HCT116 (cell line): ENCODE results near the gene GJA10. TPM values are rescaled to one million over a fixed set of nuclear protein-coding genes. Genes with fewer than 3 reads are reported as not detected.

Experiments
- ATAC-seq: fragments of 200-7000 bp; cut with Tn5 transposase; 2 replicates; pipeline ENCODE4 v1.9.1; 2020; ENCODE audit warnings: mild to moderate bottlenecking, moderate library complexity
- BruUV-seq: library from RNA; stranded (reverse); fragments of 400-500 nt; replicated peaks from 2 replicates; lab custom pipeline; 2021; lab: Mats Ljungman, UMichigan
- CTCF ChIA-PET: fragments of 300-600 bp; sonication (Branson Sonifier 250); formaldehyde crosslinking; loops from one replicate; lab custom pipeline; 2021; ENCODE audit warnings: antibody characterized with exemption; lab: Charles Lee
- POLR2A ChIA-PET: fragments of 300-600, 350-600 bp; sonication (Branson Sonifier 250); formaldehyde crosslinking; loops from one replicate; lab custom pipeline; 2021; ENCODE audit warnings: antibody characterized with exemption; lab: Charles Lee
- RAD21 ChIA-PET, 2 experiments: fragments of 300-600 bp; sonication (Branson Sonifier 250); formaldehyde crosslinking; loops; one replicate each; lab custom pipeline; 2023; ENCODE audit warnings: low total read pairs in 2 of 2; ENCODE audit not compliant: uncharacterized antibody in 2 of 2, unreplicated experiment in 2 of 2, low non-redundant PET in 1 of 2; lab: Charles Lee
- DNase-seq: peaks from one replicate; pipeline ENCODE4 v3.0.0-alpha.2; 2010; ENCODE audit warnings: low read depth, low spot score
- H2AFZ ChIP-seq: fragments of 200-600 bp; shearing (Covaris generic), sonication (generic); 2 replicates; pipeline ENCODE4 v1.6.1; 2017; ENCODE audit warnings: low read depth, mixed run types, mixed read lengths, antibody characterized with exemption, low read length; ENCODE audit not compliant: poor library complexity, severe bottlenecking
- H3K27ac ChIP-seq: 2 replicates; pipeline ENCODE4 v1.5.1; 2012; ENCODE audit warnings: low read depth, low read length
- H3K27me3 ChIP-seq: fragments of 200-600 bp; sonication (generic); 2 replicates; pipeline ENCODE4 v1.6.1; 2016; ENCODE audit warnings: mixed run types, low read length, mixed read lengths; ENCODE audit not compliant: insufficient read depth
- H3K36me3 ChIP-seq, 2 experiments: fragments of 200-500 bp in 1 of 2; fragments of 200-600 bp in 1 of 2; sonication (Bioruptor generic) in 1 of 2; sonication (generic) in 1 of 2; 2 replicates each; pipeline versions ENCODE4 v1.5.1 to v1.6.1; 2014 to 2016; ENCODE audit warnings: low read length in 2 of 2, inconsistent platforms in 1 of 2, mixed read lengths in 1 of 2, mixed run types in 1 of 2; ENCODE audit not compliant: insufficient read depth in 2 of 2, control insufficient read depth in 1 of 2
- H3K4me1 ChIP-seq, 2 experiments: fragments of 200-600 bp in 1 of 2; sonication (generic) in 1 of 2; 2 replicates each; pipeline versions ENCODE4 v1.5.1 to v1.6.1; 2012 to 2017; ENCODE audit warnings: low read length in 2 of 2, inconsistent platforms in 1 of 2, mild to moderate bottlenecking in 1 of 2, mixed read lengths in 1 of 2, mixed run types in 1 of 2, moderate library complexity in 1 of 2; ENCODE audit not compliant: insufficient read depth in 2 of 2, control insufficient read depth in 1 of 2
- H3K4me2 ChIP-seq: fragments of 200-600 bp; sonication (generic); 2 replicates; pipeline ENCODE4 v1.6.1; 2017; ENCODE audit warnings: mixed run types, low read length, mixed read lengths
- H3K4me3 ChIP-seq, 2 experiments: fragments of 200-600 bp in 1 of 2; sonication (generic) in 1 of 2; replicated peaks in 1 of 2; 2 replicates each; pipeline ENCODE4 v1.5.1; 2011 to 2016; ENCODE audit warnings: low read length in 2 of 2, control low read depth in 1 of 2, low read depth in 1 of 2, mild to moderate bottlenecking in 1 of 2, mixed read lengths in 1 of 2, mixed run types in 1 of 2
- H3K79me2 ChIP-seq: fragments of 200-600 bp; sonication (generic); 2 replicates; pipeline ENCODE4 v1.6.1; 2017; ENCODE audit warnings: mild to moderate bottlenecking, mixed run types, low read length, moderate library complexity, mixed read lengths; ENCODE audit not compliant: insufficient read depth
- H3K9ac ChIP-seq: fragments of 200-600 bp; sonication (generic); 2 replicates; pipeline ENCODE4 v1.6.1; 2016; ENCODE audit warnings: low read length, mixed read lengths
- H3K9me2 ChIP-seq: fragments of 200-600 bp; sonication (generic), shearing (Covaris generic); 2 replicates; pipeline ENCODE4 v1.6.1; 2017; ENCODE audit warnings: mixed run types, mild to moderate bottlenecking, moderate library complexity; ENCODE audit not compliant: insufficient read depth
- H3K9me3 ChIP-seq, 2 experiments: fragments of 200-500 bp in 1 of 2; fragments of 200-600 bp in 1 of 2; sonication (Bioruptor generic) in 1 of 2; sonication (generic) in 1 of 2; 2 replicates each; pipeline ENCODE4 v1.6.1; 2014 to 2017; ENCODE audit warnings: low read length in 2 of 2, mixed read lengths in 2 of 2, inconsistent platforms in 1 of 2, low read depth in 1 of 2, mild to moderate bottlenecking in 1 of 2, mixed run types in 1 of 2, moderate library complexity in 1 of 2; ENCODE audit not compliant: control insufficient read depth in 1 of 2, insufficient read depth in 1 of 2
- H4K20me1 ChIP-seq: fragments of 200-600 bp; sonication (generic), shearing (Covaris generic); 2 replicates; pipeline ENCODE4 v1.6.1; 2017; ENCODE audit warnings: mixed run types, mild to moderate bottlenecking, moderate library complexity; ENCODE audit not compliant: insufficient read depth
- EGR1 ChIP-seq: IDR thresholded peaks from 2 replicates; pipeline ENCODE4 v1.6.1; 2012; ENCODE audit warnings: low read depth
- ELF1 ChIP-seq: IDR thresholded peaks from 2 replicates; pipeline ENCODE4 v1.6.1; 2012; ENCODE audit warnings: low read depth, borderline replicate concordance
- EZH2 ChIP-seq: fragments of 200-600 bp; sonication (generic); IDR thresholded peaks from 2 replicates; pipeline ENCODE4 v1.6.1; 2017; ENCODE audit warnings: antibody characterized with exemption, mixed run types
- JUND ChIP-seq: IDR thresholded peaks from 2 replicates; pipeline ENCODE4 v1.6.1; 2012
- POLR2AphosphoS5 ChIP-seq: IDR thresholded peaks from 2 replicates; pipeline ENCODE4 v1.6.1; 2011; ENCODE audit warnings: mild to moderate bottlenecking, low read depth, low read length, moderate library complexity
- YY1 ChIP-seq: IDR thresholded peaks from 2 replicates; pipeline ENCODE4 v1.6.1; 2011; ENCODE audit warnings: low read length, low read depth, moderate library complexity, mild to moderate bottlenecking; ENCODE audit not compliant: insufficient replicate concordance; ENCODE audit errors: extremely low read depth
- intact Hi-C: fragments of 100-400 bp; cut with micrococcal nuclease; formaldehyde crosslinking; loops from 2 replicates; pipeline ENCODE4 v1.10.0; 2022
- total RNA-seq: library from RNA; stranded (reverse); gene quantifications from one replicate; pipeline ENCODE4 v1.2.1, GENCODE V29; 2021; ENCODE audit not compliant: unreplicated experiment
- TF ChIP-seq, protein P1 (sequence below), 3 experiments: fragments of 200-600 bp in 1 of 3; sonication (generic) in 1 of 3; IDR thresholded peaks in 2 of 3; conservative IDR thresholded peaks in 1 of 3; 2 replicates each; pipeline ENCODE4 v1.5.1; 2012 to 2017; ENCODE audit warnings: low read depth in 2 of 3, low read length in 2 of 3, antibody characterized with exemption in 1 of 3, borderline replicate concordance in 1 of 3, control low read depth in 1 of 3, mild to moderate bottlenecking in 1 of 3, mixed read lengths in 1 of 3, mixed run types in 1 of 3, moderate library complexity in 1 of 3; ENCODE audit not compliant: insufficient read depth in 1 of 3
- TF ChIP-seq, protein P2 (sequence below): IDR thresholded peaks from 2 replicates; pipeline ENCODE4 v1.6.1; 2012; ENCODE audit warnings: low read depth
- TF ChIP-seq, protein P3 (sequence below): IDR thresholded peaks from 2 replicates; pipeline ENCODE4 v1.6.1; 2011; ENCODE audit warnings: mild to moderate bottlenecking, low read length, moderate library complexity; ENCODE audit not compliant: insufficient replicate concordance; ENCODE audit errors: extremely low read depth
- TF ChIP-seq, protein P4 (sequence below): IDR thresholded peaks from 2 replicates; pipeline ENCODE4 v1.6.1; 2012

Gene GJA10
- total RNA-seq, 1 experiment from 2014 or later: not detected

DNA sequence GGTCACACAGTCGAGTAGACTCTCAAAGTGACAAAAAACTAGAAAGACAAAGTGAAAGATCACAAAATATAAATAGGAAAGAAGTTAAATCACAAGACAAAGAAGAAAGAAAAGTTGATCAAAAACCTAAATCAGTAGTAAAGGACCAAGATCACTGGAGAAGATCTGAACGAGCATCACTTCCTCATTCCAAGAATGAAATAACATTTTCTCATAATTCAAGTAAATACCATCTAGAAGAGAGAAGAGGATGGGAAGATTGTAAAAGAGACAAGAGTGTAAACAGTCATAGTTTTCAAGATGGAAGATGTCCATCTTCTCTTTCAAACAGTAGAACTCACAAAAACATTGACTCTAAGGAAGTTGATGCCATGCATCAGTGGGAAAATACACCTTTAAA is 31.6 kb upstream of the GJA10 start:
- Histone ChIP-seq H3K4me1 (no peaks in the 10 kb centered on the region), H4K20me1 (no peaks in the 10 kb centered on the region; the same call in 1 of the 2 replicates), H3K9me2 (no peaks in the 10 kb centered on the region), H3K9me3 (no peaks in the 10 kb centered on the region; a peak in 1 of 4 replicates), H3K9ac (no peak overlapping the region), H3K36me3 (peaks cover 34 to 52% of the 10 kb centered on the region in 2 experiments; a peak in 3 of 4 replicates), H3K4me3 (no peak overlapping the region), H3K27ac (no peak overlapping the region), H2AFZ (no peak overlapping the region), H3K27me3 (no peaks in the 10 kb centered on the region), H3K4me2 (no peak overlapping the region), H3K79me2 (no peaks in the 10 kb centered on the region)
- BruUV-seq: no TSS peak
- CTCF ChIA-PET: no interaction called here
- intact Hi-C loops: no loop called here
- ATAC-seq (no peak), DNase-seq (no peak)
- TF ChIP-seq EZH2: no peak
- no peak for TF ChIP-seq ELF1
- TF ChIP-seq, protein P1, sequence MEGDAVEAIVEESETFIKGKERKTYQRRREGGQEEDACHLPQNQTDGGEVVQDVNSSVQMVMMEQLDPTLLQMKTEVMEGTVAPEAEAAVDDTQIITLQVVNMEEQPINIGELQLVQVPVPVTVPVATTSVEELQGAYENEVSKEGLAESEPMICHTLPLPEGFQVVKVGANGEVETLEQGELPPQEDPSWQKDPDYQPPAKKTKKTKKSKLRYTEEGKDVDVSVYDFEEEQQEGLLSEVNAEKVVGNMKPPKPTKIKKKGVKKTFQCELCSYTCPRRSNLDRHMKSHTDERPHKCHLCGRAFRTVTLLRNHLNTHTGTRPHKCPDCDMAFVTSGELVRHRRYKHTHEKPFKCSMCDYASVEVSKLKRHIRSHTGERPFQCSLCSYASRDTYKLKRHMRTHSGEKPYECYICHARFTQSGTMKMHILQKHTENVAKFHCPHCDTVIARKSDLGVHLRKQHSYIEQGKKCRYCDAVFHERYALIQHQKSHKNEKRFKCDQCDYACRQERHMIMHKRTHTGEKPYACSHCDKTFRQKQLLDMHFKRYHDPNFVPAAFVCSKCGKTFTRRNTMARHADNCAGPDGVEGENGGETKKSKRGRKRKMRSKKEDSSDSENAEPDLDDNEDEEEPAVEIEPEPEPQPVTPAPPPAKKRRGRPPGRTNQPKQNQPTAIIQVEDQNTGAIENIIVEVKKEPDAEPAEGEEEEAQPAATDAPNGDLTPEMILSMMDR (IDR thresholded peaks at IDR 0.05 in 2 of 3, conservative IDR thresholded peaks at IDR 0.05 in 1 of 3; ENCODE audit: borderline replicate concordance in 1 of 3, insufficient read depth in 1 of 3, low read depth in 2 of 3, low read length in 2 of 3): no peak
- TF ChIP-seq JUND: no peak
- TF ChIP-seq YY1: no peak
- TF ChIP-seq POLR2AphosphoS5: no peak
- TF ChIP-seq, protein P2, sequence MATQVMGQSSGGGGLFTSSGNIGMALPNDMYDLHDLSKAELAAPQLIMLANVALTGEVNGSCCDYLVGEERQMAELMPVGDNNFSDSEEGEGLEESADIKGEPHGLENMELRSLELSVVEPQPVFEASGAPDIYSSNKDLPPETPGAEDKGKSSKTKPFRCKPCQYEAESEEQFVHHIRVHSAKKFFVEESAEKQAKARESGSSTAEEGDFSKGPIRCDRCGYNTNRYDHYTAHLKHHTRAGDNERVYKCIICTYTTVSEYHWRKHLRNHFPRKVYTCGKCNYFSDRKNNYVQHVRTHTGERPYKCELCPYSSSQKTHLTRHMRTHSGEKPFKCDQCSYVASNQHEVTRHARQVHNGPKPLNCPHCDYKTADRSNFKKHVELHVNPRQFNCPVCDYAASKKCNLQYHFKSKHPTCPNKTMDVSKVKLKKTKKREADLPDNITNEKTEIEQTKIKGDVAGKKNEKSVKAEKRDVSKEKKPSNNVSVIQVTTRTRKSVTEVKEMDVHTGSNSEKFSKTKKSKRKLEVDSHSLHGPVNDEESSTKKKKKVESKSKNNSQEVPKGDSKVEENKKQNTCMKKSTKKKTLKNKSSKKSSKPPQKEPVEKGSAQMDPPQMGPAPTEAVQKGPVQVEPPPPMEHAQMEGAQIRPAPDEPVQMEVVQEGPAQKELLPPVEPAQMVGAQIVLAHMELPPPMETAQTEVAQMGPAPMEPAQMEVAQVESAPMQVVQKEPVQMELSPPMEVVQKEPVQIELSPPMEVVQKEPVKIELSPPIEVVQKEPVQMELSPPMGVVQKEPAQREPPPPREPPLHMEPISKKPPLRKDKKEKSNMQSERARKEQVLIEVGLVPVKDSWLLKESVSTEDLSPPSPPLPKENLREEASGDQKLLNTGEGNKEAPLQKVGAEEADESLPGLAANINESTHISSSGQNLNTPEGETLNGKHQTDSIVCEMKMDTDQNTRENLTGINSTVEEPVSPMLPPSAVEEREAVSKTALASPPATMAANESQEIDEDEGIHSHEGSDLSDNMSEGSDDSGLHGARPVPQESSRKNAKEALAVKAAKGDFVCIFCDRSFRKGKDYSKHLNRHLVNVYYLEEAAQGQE: no peak
- TF ChIP-seq, protein P3, sequence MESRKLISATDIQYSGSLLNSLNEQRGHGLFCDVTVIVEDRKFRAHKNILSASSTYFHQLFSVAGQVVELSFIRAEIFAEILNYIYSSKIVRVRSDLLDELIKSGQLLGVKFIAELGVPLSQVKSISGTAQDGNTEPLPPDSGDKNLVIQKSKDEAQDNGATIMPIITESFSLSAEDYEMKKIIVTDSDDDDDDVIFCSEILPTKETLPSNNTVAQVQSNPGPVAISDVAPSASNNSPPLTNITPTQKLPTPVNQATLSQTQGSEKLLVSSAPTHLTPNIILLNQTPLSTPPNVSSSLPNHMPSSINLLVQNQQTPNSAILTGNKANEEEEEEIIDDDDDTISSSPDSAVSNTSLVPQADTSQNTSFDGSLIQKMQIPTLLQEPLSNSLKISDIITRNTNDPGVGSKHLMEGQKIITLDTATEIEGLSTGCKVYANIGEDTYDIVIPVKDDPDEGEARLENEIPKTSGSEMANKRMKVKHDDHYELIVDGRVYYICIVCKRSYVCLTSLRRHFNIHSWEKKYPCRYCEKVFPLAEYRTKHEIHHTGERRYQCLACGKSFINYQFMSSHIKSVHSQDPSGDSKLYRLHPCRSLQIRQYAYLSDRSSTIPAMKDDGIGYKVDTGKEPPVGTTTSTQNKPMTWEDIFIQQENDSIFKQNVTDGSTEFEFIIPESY: no peak
- TF ChIP-seq, protein P4, sequence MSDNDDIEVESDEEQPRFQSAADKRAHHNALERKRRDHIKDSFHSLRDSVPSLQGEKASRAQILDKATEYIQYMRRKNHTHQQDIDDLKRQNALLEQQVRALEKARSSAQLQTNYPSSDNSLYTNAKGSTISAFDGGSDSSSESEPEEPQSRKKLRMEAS: no peak
- no peak for TF ChIP-seq EGR1
- RAD21 ChIA-PET: no interaction called here
- POLR2A ChIA-PET: no interaction called here
